Left ventricle myocardium inferior (tissue), 1 donor: ENCODE results near the gene EIF2S3. TPM values are rescaled to one million over a fixed set of nuclear protein-coding genes. Genes with fewer than 3 reads are reported as not detected.
"Not testable (repeated sequence)": the region's sequence is repeated elsewhere in the genome, so short reads cannot be mapped to it uniquely, and the experiment has no call there.

Experiments
- DNase-seq: peaks from one replicate; pipeline ENCODE4 v3.0.0-alpha.2; 2020
- H3K27ac ChIP-seq: fragments of 200-600 bp; replicated peaks from 2 replicates; pipeline ENCODE4 v1.8.0; 2021
- H3K27me3 ChIP-seq: fragments of 200-600 bp; 2 replicates; pipeline ENCODE4 v1.8.0; 2021; ENCODE audit warnings: low read depth
- H3K36me3 ChIP-seq: fragments of 200-600 bp; 2 replicates; pipeline ENCODE4 v1.8.0; 2021
- H3K4me1 ChIP-seq: fragments of 200-600 bp; 2 replicates; pipeline ENCODE4 v1.8.0; 2021
- H3K4me3 ChIP-seq: fragments of 200-600 bp; 2 replicates; pipeline ENCODE4 v1.8.0; 2021; ENCODE audit warnings: mild to moderate bottlenecking, moderate library complexity
- H3K9me3 ChIP-seq: fragments of 200-600 bp; replicated peaks from 2 replicates; pipeline ENCODE4 v1.8.0; 2021
- intact Hi-C: fragments of 100-400 bp; cut with micrococcal nuclease; formaldehyde crosslinking; loops from one replicate; pipeline ENCODE4 v1.11.0; 2022
- total RNA-seq: library from RNA; stranded (reverse); fragmentation: NEBNext Ultra II Directional; extraction: Animal tissue kit (Norgen Biotek cat#: 25700); gene quantifications from one replicate; pipeline ENCODE4 v1.2.1, GENCODE V29; 2021
- TF ChIP-seq, protein P1 (sequence below): fragments of 200-600 bp; IDR thresholded peaks from 2 replicates; pipeline ENCODE4 v1.8.0; 2021; ENCODE audit warnings: antibody characterized with exemption, mild to moderate bottlenecking, borderline replicate concordance
- donor health status: DM: no; HTN: yes; CAD: no; lungs with severe emphysema.

The EIF2S3 gene
- total RNA-seq, 1 donor from 2014 or later, result 71.0 TPM

DNA sequence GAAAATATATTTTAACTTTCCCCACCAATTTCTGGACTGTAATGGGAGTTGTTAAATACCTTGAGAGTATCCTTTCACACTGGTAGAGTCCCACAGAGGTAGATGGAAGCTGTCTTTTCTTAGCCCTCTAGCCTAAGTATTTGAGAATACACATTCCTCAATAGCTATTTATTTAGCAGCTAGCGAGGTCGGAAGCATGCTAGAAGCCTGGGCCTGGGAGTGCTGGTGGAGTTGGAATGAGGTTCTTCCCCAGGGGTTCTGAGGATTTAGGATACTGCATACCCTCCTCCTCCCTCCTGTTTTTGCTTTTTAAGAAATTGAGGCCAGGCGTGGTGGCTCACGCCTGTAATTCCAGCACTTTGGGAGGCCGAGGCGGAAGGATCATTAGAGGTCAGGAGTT lies 26.8 kb upstream of the EIF2S3 start:
- no peak overlapping the region for H3K4me3 ChIP-seq

DNA sequence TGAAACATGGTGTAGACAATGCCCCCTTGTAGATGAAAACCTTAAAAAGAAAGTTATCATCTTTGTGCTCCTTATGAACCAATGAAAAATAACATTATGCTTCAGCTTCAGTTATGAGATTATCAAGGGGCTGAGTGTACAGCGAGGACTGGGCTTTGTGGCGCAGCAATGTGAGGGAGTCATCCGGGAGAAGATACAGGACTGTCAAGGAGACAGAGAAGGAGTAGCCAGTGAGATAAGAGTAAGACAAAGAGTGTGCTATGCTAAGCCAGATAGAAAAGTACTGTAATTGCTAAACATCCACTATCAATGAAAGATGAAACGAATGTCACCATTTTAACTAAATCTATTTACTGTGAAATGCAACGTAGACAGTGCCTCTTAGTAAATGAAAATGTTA lies 24.2 kb upstream of the EIF2S3 start:
- H3K27me3 ChIP-seq, result no peaks in the 10 kb centered on the region

More for the DNA sequence above, 26.8 kb upstream of the EIF2S3 start:
- Histone ChIP-seq H3K27ac (no peak overlapping the region), H3K4me1 (peaks cover 5% of the 10 kb centered on the region), H3K9me3 (no peaks in the 10 kb centered on the region), H3K36me3 (no peaks in the 10 kb centered on the region), H3K27me3 (no peaks in the 10 kb centered on the region)
- TF ChIP-seq, protein P1, sequence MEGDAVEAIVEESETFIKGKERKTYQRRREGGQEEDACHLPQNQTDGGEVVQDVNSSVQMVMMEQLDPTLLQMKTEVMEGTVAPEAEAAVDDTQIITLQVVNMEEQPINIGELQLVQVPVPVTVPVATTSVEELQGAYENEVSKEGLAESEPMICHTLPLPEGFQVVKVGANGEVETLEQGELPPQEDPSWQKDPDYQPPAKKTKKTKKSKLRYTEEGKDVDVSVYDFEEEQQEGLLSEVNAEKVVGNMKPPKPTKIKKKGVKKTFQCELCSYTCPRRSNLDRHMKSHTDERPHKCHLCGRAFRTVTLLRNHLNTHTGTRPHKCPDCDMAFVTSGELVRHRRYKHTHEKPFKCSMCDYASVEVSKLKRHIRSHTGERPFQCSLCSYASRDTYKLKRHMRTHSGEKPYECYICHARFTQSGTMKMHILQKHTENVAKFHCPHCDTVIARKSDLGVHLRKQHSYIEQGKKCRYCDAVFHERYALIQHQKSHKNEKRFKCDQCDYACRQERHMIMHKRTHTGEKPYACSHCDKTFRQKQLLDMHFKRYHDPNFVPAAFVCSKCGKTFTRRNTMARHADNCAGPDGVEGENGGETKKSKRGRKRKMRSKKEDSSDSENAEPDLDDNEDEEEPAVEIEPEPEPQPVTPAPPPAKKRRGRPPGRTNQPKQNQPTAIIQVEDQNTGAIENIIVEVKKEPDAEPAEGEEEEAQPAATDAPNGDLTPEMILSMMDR, result no peak
- DNase-seq, result no peak
- intact Hi-C loops, result no loop called here

DNA sequence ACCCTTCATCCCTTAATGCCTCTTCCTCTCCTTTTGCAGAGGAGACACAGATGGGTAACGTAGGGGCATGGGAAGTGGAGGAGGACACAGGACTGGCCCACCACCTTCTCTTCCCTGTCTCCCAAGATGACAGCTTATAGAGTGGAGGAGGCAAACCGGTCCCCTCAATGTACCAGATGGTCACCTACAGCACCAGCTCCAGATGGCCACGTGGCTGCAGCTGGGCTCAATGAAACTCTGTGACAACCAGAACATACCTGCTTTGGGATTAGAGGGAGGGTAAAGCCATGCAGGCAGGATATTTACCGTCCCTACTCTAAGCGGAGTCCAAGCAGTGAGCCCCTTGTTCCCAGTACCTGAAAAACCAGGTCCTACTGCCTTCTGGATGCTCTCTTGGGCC lies 20.3 kb upstream of the EIF2S3 start:
- no peaks in the 10 kb centered on the region for H3K27me3 ChIP-seq
- no peaks in the 10 kb centered on the region for H3K4me1 ChIP-seq
- no peak for DNase-seq
- H3K27ac ChIP-seq, result no peak overlapping the region
- no peaks in the 10 kb centered on the region for H3K9me3 ChIP-seq
- H3K4me3 ChIP-seq, result no peak overlapping the region
- TF ChIP-seq, protein P1, result no peak
- intact Hi-C loops, result loop anchor here (10.0 kb wide), 1 partner anchor 120 kb away; no protein-coding TSS in a partner anchor
- no peaks in the 10 kb centered on the region for H3K36me3 ChIP-seq

More for the DNA sequence above, 24.2 kb upstream of the EIF2S3 start:
- Histone ChIP-seq H3K27ac (no peak overlapping the region), H3K4me3 (no peak overlapping the region), H3K36me3 (no peaks in the 10 kb centered on the region), H3K9me3 (no peaks in the 10 kb centered on the region), H3K4me1 (no peaks in the 10 kb centered on the region)
- DNase-seq, result no peak
- TF ChIP-seq, protein P1, result no peak
- intact Hi-C loops, result loop anchor here (10.0 kb wide), 1 partner anchor 116 kb away; no protein-coding TSS in a partner anchor

DNA sequence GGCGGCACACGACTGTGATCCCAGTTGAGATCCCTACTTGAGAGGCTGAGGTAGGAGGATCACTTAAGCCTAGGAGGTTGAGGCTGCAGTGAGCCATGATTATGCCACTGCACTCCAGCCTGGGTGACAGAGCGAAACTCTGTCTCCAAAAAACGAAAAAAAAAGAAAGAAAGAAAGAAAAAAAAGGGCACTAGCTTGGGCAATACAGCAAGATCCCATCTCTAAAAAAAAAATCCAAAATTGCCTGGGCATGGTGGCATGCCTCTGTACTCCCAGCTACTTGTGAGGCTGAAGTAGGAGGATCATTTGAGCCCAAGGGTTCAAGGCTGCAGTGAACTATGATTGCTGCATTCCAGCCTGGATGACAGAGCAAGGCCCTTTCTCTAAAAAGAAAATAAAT lies 17.0 kb upstream of the EIF2S3 start:
- Histone ChIP-seq H3K27me3 (no peaks in the 10 kb centered on the region), H3K9me3 (no peaks in the 10 kb centered on the region), H3K4me3 (no peak overlapping the region), H3K4me1 (no peaks in the 10 kb centered on the region), H3K27ac (no peak overlapping the region), H3K36me3 (no peaks in the 10 kb centered on the region)
- intact Hi-C loops, result loop anchor here (10.0 kb wide), 1 partner anchor 123 kb away; no protein-coding TSS in a partner anchor
- TF ChIP-seq, protein P1, result no peak
- DNase-seq, result no peak

DNA sequence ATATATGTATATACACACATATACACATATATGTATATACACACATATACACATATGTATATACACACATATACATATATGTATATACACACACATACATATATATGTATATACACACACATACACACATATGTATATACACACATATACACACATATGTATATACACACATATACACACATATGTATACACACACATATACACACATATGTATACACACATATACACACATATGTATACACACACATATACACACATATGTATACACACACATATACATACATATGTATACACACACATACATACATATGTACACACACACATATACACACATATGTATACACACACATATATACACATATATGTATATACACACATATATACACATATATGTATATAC lies 8.7 kb upstream of the EIF2S3 start:
- H3K4me3 ChIP-seq, H3K9me3 ChIP-seq, H3K36me3 ChIP-seq, H3K27me3 ChIP-seq, H3K4me1 ChIP-seq, H3K27ac ChIP-seq, intact Hi-C loops, DNase-seq: not testable (repeated sequence)

DNA sequence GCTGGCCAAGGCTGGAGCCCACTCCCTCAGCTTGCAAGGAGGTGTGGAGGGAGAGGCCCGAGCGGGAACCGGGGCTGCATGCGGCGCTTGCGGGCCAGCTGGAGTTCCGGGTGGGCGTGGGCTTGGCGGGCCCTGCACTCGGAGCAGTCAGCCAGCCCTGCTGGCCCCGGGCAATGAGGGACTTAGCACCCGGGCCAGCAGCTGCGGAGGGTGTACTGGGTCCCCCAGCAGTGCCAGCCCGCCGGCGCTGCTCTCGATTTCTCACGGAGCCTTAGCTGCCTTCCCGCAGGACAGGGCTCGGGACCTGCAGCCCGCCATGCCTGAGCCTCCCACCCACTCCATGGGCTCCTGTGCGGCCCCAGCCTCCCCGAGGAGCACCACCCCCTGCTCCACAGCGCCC lies 5.1 kb upstream of the EIF2S3 start:
- intact Hi-C loops, H3K36me3 ChIP-seq, H3K4me3 ChIP-seq, H3K27me3 ChIP-seq, H3K27ac ChIP-seq, H3K9me3 ChIP-seq, H3K4me1 ChIP-seq, DNase-seq: not testable (repeated sequence)

DNA sequence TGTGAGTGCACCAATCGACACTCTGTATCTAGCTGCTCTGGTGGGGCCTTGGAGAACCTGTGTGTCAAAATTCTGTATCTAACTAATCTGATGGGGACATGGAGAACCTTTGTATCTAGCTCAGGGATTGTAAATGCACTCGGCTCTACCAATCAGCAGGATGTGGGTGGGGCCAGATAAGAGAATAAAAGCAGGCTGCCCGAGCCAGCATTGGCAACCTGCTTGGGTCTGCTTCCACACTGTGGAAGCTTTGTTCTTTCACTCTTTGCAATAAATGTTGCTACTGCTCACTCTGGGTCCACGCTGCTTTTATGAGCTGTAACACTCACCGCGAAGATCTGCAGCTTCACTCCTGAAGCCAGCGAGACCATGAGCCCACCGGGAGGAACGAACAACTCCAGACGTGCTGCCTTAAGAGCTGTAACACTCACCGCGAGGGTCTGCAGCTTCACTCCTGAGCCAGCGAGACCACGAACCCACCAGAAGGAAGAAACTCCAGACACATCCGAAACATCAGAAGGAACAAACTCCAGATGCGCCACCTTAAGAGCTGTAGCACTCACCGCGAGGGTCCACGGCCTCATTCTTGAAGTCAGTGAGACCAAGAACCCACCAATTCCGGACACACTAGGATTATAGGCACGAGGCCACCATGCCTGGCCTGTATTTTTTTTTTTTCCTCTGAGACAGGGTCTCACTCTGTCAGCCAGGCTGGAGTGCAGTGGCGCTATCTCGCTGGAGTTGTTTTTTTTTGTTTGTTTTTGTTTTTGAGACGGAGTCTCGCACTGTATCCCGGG lies 4.0 kb upstream of the EIF2S3 start:
- intact Hi-C loops, result not testable (repeated sequence)

More for the DNA sequence above, 4.0 kb upstream of the EIF2S3 start:
- not testable (repeated sequence) for H3K27ac ChIP-seq, H3K36me3 ChIP-seq, DNase-seq, H3K27me3 ChIP-seq, H3K4me1 ChIP-seq, H3K4me3 ChIP-seq, H3K9me3 ChIP-seq
